Measurements from ENCODE around the gene POLD2.

GRCh38 chr7:44107116-44107960, 16.0 kb downstream of the POLD2 start:
- TF ChIP-seq, protein P1, sequence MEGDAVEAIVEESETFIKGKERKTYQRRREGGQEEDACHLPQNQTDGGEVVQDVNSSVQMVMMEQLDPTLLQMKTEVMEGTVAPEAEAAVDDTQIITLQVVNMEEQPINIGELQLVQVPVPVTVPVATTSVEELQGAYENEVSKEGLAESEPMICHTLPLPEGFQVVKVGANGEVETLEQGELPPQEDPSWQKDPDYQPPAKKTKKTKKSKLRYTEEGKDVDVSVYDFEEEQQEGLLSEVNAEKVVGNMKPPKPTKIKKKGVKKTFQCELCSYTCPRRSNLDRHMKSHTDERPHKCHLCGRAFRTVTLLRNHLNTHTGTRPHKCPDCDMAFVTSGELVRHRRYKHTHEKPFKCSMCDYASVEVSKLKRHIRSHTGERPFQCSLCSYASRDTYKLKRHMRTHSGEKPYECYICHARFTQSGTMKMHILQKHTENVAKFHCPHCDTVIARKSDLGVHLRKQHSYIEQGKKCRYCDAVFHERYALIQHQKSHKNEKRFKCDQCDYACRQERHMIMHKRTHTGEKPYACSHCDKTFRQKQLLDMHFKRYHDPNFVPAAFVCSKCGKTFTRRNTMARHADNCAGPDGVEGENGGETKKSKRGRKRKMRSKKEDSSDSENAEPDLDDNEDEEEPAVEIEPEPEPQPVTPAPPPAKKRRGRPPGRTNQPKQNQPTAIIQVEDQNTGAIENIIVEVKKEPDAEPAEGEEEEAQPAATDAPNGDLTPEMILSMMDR (conservative IDR thresholded peaks at IDR 0.05; ENCODE audit: low read length): no peak
- TF ChIP-seq EZH2phosphoT487 (IDR thresholded peaks at IDR 0.05; ENCODE audit: borderline replicate concordance): no peak

Data from Loucy (cell line).